Peyer's patch (tissue), 4 donors: ENCODE results near the gene UNC50.

ENCODE experiments used
- POLR2A ChIP-seq, 2 donors: fragments of 450-650 bp; IDR thresholded peaks; one replicate each; pipeline ENCODE4 v1.5.1; 2017; ENCODE audit warnings: antibody characterized with exemption in 2 of 2, mild to moderate bottlenecking in 2 of 2, moderate library complexity in 2 of 2
- TF ChIP-seq, protein P1 (sequence below), 6 experiments: fragments of 450-650 bp in 4 of 6; fragments of 200-600 bp in 2 of 6; sonication (generic) in 1 of 6; IDR thresholded peaks; one replicate each; pipeline ENCODE4 v1.5.1; 2017 to 2019; ENCODE audit warnings: antibody characterized with exemption in 6 of 6, mild to moderate bottlenecking in 3 of 6, moderate library complexity in 1 of 6

GRCh38 chr2:98654699-98655495, 46.5 kb downstream of the UNC50 start:
- TF ChIP-seq, protein P1, sequence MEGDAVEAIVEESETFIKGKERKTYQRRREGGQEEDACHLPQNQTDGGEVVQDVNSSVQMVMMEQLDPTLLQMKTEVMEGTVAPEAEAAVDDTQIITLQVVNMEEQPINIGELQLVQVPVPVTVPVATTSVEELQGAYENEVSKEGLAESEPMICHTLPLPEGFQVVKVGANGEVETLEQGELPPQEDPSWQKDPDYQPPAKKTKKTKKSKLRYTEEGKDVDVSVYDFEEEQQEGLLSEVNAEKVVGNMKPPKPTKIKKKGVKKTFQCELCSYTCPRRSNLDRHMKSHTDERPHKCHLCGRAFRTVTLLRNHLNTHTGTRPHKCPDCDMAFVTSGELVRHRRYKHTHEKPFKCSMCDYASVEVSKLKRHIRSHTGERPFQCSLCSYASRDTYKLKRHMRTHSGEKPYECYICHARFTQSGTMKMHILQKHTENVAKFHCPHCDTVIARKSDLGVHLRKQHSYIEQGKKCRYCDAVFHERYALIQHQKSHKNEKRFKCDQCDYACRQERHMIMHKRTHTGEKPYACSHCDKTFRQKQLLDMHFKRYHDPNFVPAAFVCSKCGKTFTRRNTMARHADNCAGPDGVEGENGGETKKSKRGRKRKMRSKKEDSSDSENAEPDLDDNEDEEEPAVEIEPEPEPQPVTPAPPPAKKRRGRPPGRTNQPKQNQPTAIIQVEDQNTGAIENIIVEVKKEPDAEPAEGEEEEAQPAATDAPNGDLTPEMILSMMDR (IDR thresholded peaks at IDR 0.05), result no peak
- TF ChIP-seq POLR2A (IDR thresholded peaks at IDR 0.05), result no peak
